ENCODE measurements around the gene TRIOBP. TPM values are rescaled to one million over a fixed set of nuclear protein-coding genes. Genes with fewer than 3 reads are reported as not detected.

Gene TRIOBP
- total and polyA plus RNA-seq, 2 of the 13 experiments (the other 11 are each of a cell fraction or from before 2014, with no cell fraction given) = 6.1 to 15.4 TPM

DNA sequence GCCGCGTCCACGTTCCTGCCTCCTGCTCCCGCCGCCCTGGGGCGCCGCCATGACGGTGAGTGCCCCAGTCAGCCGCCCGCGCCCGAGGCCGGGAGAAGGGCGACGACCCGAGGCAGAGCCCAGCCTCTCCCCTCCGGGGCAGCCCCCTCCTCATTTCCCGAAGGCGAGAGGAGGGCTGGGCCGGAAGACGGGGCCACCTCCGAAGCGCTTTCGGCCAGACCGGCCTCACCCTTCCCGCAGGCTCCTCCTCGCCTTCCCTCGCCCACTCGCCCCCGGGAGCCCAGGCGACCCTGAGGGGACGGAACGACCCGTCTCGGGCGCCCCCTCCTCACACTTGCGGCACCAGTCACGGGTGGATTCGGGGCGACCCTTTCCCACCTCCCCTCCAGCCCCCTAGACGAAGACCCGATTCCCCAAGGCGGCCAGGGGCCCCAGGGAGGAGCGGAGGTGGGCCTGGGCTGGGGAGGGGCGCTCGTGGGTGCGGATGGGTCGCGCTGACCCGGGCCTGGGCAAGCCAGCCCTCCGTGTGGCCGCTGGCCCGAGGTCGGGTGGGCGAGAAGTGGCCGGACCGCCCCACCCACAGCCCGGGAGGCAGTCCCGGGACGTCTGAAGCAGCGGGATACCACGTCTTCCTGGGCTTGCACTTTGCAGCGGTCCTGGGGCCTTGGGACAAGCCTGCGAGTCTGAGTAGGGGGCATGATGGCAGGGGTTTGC lies 49.7 kb downstream of the TRIOBP start (continued):
- TF ChIP-seq, protein P1, sequence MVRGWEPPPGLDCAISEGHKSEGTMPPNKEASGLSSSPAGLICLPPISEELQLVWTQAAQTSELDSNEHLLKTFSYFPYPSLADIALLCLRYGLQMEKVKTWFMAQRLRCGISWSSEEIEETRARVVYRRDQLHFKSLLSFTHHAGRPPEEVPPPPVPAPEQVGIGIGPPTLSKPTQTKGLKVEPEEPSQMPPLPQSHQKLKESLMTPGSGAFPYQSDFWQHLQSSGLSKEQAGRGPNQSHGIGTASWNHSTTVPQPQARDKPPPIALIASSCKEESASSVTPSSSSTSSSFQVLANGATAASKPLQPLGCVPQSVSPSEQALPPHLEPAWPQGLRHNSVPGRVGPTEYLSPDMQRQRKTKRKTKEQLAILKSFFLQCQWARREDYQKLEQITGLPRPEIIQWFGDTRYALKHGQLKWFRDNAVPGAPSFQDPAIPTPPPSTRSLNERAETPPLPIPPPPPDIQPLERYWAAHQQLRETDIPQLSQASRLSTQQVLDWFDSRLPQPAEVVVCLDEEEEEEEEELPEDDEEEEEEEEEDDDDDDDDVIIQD (CRISPR knock-in tag; IDR thresholded peaks at IDR 0.05; ENCODE audit: low read depth) = no peak
- TF ChIP-seq, protein P2, sequence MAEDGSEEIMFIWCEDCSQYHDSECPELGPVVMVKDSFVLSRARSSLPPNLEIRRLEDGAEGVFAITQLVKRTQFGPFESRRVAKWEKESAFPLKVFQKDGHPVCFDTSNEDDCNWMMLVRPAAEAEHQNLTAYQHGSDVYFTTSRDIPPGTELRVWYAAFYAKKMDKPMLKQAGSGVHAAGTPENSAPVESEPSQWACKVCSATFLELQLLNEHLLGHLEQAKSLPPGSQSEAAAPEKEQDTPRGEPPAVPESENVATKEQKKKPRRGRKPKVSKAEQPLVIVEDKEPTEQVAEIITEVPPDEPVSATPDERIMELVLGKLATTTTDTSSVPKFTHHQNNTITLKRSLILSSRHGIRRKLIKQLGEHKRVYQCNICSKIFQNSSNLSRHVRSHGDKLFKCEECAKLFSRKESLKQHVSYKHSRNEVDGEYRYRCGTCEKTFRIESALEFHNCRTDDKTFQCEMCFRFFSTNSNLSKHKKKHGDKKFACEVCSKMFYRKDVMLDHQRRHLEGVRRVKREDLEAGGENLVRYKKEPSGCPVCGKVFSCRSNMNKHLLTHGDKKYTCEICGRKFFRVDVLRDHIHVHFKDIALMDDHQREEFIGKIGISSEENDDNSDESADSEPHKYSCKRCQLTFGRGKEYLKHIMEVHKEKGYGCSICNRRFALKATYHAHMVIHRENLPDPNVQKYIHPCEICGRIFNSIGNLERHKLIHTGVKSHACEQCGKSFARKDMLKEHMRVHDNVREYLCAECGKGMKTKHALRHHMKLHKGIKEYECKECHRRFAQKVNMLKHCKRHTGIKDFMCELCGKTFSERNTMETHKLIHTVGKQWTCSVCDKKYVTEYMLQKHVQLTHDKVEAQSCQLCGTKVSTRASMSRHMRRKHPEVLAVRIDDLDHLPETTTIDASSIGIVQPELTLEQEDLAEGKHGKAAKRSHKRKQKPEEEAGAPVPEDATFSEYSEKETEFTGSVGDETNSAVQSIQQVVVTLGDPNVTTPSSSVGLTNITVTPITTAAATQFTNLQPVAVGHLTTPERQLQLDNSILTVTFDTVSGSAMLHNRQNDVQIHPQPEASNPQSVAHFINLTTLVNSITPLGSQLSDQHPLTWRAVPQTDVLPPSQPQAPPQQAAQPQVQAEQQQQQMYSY (CRISPR knock-in tag; IDR thresholded peaks at IDR 0.05) = 0 out of 2 replicates have a peak, but pooled peaks have one; percentile 14
- no peak for TF ChIP-seq ZBTB38 (CRISPR knock-in tag; IDR thresholded peaks at IDR 0.05)
- TF ChIP-seq, protein P3, sequence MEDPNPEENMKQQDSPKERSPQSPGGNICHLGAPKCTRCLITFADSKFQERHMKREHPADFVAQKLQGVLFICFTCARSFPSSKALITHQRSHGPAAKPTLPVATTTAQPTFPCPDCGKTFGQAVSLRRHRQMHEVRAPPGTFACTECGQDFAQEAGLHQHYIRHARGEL (CRISPR knock-in tag; IDR thresholded peaks at IDR 0.05) = no peak
- no peak for TF ChIP-seq ZNF264 (CRISPR knock-in tag; IDR thresholded peaks at IDR 0.05)
- TF ChIP-seq FIP1L1 (IDR thresholded peaks at IDR 0.05; ENCODE audit: borderline replicate concordance, insufficient read depth, low read depth, low read length) = no peak
- TF ChIP-seq, protein P4, sequence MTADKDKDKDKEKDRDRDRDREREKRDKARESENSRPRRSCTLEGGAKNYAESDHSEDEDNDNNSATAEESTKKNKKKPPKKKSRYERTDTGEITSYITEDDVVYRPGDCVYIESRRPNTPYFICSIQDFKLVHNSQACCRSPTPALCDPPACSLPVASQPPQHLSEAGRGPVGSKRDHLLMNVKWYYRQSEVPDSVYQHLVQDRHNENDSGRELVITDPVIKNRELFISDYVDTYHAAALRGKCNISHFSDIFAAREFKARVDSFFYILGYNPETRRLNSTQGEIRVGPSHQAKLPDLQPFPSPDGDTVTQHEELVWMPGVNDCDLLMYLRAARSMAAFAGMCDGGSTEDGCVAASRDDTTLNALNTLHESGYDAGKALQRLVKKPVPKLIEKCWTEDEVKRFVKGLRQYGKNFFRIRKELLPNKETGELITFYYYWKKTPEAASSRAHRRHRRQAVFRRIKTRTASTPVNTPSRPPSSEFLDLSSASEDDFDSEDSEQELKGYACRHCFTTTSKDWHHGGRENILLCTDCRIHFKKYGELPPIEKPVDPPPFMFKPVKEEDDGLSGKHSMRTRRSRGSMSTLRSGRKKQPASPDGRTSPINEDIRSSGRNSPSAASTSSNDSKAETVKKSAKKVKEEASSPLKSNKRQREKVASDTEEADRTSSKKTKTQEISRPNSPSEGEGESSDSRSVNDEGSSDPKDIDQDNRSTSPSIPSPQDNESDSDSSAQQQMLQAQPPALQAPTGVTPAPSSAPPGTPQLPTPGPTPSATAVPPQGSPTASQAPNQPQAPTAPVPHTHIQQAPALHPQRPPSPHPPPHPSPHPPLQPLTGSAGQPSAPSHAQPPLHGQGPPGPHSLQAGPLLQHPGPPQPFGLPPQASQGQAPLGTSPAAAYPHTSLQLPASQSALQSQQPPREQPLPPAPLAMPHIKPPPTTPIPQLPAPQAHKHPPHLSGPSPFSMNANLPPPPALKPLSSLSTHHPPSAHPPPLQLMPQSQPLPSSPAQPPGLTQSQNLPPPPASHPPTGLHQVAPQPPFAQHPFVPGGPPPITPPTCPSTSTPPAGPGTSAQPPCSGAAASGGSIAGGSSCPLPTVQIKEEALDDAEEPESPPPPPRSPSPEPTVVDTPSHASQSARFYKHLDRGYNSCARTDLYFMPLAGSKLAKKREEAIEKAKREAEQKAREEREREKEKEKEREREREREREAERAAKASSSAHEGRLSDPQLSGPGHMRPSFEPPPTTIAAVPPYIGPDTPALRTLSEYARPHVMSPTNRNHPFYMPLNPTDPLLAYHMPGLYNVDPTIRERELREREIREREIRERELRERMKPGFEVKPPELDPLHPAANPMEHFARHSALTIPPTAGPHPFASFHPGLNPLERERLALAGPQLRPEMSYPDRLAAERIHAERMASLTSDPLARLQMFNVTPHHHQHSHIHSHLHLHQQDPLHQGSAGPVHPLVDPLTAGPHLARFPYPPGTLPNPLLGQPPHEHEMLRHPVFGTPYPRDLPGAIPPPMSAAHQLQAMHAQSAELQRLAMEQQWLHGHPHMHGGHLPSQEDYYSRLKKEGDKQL (CRISPR knock-in tag; IDR thresholded peaks at IDR 0.05; ENCODE audit: low read depth) = no peak
- no peak for TF ChIP-seq ERF (CRISPR knock-in tag; IDR thresholded peaks at IDR 0.05)
- peak; percentile 26; the same call in 1 of the 2 replicates for TF ChIP-seq ATF7-NPFF (CRISPR knock-in tag; IDR thresholded peaks at IDR 0.05; ENCODE audit: low read depth)
- no peak for TF ChIP-seq ZNF282 (IDR thresholded peaks at IDR 0.05; ENCODE audit: partially characterized antibody)
- peak; percentile 29; the same call in 1 of the 2 replicates for TF ChIP-seq KAT7 (CRISPR knock-in tag; IDR thresholded peaks at IDR 0.05; ENCODE audit: borderline replicate concordance)
- TF ChIP-seq NR2F1 (CRISPR knock-in tag; IDR thresholded peaks at IDR 0.05) = no peak
- TF ChIP-seq ZNF788 (CRISPR knock-in tag; IDR thresholded peaks at IDR 0.05; ENCODE audit: borderline replicate concordance) = 0 out of 2 replicates have a peak, but pooled peaks have one; percentile 50
- TF ChIP-seq ZNF615 (CRISPR knock-in tag; IDR thresholded peaks at IDR 0.05; ENCODE audit: borderline replicate concordance) = no peak
- TF ChIP-seq, protein P5, sequence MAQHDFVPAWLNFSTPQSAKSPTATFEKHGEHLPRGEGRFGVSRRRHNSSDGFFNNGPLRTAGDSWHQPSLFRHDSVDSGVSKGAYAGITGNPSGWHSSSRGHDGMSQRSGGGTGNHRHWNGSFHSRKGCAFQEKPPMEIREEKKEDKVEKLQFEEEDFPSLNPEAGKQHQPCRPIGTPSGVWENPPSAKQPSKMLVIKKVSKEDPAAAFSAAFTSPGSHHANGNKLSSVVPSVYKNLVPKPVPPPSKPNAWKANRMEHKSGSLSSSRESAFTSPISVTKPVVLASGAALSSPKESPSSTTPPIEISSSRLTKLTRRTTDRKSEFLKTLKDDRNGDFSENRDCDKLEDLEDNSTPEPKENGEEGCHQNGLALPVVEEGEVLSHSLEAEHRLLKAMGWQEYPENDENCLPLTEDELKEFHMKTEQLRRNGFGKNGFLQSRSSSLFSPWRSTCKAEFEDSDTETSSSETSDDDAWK (CRISPR knock-in tag; IDR thresholded peaks at IDR 0.05) = no peak
- no peak for TF ChIP-seq DPF2 (CRISPR knock-in tag; IDR thresholded peaks at IDR 0.05; ENCODE audit: borderline replicate concordance, low read depth)
